NCI-H1436 (cell line): ENCODE data around the gene DGCR8.

ENCODE experiments used
- DNase-seq: peaks from one replicate; lab custom pipeline; 2025; lab: John Stamatoyannopoulos, UW

DGCR8 gene

DNA sequence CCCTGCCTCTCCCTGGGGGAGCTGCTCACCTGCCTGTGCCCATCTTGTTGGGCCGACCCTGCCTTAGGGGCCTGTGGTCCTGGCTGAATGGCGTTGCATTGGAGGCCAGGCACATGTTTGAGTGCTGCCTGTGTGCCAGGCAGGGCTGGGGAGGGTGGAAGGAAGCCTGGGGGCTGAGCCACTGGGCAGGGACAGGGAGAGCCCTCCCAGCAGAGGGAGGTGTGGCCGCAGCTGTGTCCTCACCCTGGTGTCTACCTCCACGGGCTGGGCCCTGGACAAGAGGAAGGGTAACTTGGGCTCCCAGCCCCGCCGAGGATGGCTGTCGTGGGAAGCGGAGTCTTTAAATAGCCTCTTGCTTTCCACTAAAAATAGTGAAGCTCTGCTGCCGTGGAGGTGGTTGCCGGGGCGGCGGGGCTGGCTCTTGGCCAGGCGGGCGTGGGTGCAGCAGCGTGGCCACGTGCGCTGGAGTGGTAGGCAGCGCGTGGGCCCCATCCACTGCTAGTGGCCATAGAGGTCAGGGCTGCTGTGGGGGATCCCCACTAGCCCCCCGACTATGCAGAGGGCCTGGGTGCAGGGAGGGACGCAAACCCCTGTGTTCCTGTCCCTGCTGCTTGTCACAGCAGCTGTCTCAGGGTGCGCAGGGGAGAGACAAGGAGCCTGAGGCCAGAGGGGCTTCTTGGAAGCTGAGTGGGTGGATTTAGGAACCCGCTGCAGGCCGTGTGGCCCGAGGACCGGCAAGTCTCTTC lies 57.8 kb downstream of the DGCR8 start:
- no peak for DNase-seq

DNA sequence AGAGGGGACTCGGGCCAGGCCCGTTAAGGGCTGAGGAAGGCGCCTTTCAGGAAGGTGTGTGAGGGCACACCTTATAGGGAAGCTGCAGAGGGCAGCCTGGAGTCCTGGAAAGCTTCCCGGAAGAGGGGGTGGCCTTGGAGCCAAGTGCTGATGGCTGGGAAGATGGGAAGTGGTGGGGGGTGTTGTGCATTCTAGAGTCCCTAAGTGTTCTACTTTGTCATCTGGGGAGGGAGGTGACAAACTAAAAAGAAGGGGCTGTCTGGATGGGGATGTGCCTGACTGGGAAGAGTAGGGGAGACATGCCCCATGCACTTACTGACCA lies 58.3 kb downstream of the DGCR8 start:
- DNase-seq, result no peak

DNA sequence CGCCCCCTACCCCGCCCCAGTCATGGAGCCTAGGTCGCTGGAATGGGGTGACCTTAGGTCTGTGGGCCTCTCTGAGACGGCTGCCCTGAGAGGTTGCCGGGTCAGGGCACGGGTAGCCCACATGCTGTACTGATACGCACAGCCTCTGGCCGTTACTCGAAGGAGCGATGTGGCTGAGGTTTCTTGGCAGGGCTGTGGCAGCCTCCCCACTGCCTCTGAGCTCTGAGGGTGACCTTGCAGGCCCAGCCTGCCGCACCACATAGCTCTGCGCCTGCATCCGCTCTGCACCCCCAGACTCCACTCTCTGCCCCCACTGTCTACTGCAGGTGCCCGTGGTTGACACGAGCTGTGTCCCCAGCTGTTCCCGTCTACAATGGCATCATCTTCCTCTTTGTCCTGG lies 58.8 kb downstream of the DGCR8 start:
- DNase-seq, result no peak

DNA sequence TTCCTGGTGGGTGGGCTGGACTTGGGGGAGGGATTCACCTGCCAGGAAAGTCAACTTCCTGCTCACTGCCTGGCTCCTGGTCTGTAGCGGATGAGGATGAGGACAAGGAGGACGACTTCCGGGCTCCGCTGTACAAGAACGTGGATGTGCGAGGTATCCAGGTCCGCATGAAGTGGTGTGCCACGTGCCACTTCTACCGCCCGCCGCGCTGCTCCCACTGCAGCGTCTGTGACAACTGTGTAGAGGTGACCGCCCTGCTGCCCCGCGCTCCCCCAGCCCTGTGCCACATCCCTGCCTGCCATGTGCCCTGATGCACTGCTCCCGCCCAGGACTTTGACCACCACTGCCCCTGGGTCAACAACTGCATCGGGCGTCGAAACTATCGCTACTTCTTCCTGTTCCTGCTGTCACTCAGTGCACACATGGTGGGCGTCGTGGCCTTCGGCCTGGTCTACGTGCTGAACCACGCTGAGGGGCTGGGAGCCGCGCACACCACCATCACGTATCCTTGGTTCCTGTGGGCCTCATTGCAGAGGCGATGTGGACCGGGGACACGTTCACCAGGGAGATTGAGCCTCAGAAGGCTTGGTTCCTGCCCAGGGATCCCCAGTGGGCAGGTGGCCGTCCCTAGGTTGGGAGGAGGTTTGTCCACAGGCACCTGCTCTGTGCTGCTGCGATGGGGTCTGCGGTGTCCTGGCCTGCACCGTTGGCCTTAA lies 59.5 kb downstream of the DGCR8 start:
- no peak for DNase-seq

DNA sequence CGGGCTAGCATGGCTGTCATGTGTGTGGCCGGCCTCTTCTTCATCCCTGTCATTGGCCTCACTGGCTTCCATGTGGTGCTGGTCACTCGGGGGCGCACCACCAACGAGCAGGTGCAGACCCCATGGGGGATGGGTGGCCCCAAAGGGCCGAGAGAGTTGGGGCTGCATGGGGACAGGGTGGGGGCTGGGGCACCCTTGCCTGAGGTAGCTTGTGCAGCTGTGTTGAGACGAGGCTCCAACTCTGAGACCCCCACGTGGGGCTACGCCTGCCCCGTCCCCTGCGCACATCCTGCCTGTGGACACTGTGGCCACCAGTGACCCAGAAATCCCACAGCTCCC lies 60.0 kb downstream of the DGCR8 start:
- no peak for DNase-seq

DNA sequence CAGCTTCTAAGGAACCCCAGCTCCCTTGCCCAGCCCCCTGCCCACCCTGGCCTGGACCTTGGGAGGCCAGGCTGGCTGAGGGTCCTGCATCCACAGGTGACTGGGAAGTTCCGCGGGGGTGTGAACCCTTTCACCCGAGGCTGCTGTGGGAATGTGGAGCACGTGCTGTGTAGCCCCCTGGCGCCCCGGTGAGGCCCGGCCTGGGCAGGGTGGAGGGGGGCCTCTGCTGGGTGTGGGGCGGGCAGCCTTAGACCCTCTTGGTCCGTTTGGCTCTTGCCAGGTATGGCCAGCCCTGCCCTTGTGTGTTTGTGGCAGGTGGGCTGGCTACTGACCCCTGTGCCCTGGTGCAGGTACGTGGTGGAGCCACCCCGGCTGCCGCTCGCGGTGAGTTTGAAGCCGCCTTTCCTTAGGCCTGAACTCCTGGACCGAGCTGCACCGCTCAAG lies 60.5 kb downstream of the DGCR8 start:
- DNase-seq, result no peak

DNA sequence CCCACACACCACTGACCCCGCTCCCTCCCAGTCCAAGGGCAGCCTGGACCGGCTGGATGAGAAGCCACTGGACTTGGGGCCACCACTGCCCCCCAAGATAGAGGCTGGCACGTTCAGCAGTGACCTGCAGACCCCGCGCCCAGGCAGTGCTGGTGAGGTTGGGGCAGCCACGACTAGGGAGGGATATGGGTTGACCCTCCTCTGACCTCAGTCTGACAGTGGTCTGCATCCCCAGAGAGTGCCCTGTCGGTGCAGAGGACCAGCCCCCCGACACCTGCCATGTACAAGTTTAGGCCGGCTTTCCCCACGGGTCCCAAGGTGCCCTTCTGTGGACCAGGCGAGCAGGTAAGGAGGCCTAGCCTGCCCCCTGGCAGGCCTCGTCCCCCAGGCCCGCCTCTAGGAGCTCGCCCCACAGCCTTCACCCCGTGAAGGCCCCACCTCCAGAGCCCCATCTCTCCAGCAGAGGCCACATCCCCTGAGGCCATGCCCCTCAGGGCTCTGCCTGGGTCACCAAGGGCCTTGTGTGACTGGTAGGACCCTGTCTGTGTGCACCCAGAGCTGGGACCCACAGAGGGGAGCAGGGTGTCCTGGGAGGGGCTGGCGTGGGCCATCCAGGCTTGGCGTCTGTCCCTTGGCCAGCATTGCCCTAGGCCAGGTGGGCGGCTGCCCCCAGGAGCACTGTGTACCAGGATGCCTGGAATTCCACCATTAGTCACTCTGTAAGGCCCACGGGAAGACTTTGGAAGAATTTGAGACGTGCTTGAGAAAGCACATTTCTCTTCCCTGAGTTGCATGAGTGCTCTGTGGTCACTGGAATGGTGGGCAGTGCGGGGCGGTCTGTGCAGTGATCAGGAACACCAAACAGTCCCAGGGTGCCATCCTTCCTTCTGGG lies 61.4 kb downstream of the DGCR8 start:
- no peak for DNase-seq

DNA sequence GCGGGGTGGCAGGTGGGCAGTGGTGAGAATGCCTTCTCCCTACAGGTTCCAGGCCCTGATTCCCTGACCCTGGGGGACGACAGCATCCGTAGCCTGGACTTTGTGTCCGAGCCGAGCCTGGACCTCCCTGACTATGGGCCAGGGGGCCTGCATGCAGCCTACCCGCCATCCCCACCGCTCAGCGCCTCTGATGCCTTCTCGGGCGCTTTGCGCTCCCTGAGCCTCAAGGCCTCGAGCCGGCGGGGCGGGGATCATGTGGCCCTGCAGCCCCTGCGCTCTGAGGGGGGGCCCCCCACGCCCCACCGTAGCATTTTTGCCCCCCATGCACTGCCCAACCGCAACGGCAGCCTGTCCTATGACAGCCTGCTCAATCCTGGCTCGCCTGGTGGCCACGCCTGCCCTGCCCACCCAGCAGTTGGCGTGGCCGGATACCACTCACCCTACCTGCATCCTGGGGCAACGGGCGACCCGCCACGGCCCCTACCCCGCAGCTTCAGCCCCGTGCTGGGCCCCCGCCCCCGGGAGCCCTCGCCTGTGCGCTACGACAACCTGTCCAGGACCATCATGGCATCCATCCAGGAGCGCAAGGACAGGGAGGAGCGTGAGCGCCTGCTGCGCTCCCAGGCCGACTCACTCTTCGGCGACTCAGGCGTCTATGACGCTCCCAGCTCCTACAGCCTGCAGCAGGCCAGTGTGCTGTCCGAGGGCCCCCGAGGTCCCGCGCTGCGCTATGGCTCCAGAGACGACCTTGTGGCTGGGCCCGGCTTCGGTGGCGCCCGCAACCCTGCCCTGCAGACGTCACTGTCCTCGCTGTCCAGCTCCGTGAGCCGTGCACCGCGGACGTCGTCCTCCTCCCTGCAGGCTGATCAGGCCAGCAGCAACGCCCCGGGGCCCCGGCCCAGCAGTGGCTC lies 62.9 kb downstream of the DGCR8 start:
- no peak for DNase-seq

DNA sequence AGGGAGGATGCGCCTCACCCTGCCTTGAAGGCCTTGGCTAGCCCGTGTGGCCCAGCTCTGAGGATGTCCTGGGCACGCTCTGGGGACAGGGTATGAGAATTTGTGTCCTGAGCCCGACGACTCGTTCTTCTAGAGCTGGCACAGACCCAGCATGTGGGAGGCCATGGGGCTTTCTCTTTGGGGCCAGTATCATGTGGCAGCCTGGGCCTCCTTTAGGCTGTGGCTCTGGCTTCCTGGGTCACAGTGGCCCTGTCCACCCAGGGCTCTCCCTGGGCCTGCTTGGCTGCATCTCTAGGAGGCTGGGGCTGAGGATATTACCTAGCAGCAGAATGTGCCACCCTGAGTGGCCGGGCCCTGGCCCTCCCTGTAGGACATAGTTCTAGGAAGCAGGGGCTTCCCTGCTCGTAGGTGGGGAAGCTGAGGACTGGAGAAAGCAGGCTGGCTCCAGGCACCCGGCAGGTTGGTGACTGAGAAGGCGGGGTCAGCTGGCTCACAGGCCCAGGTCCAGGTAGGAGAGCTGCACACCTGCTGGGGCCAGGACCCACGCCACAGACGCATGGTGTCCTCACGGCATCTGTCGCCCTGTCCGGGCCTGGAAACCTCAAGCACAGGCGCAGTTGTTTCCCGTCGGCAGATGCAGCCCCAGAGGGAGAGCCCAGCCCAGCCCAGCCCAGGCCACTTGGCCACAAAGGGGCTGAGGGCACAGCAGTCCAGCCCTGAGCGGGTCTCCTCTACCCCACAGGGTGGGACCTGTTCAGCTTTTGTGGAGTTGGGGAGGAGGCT lies 64.0 kb downstream of the DGCR8 start:
- no peak for DNase-seq

DNA sequence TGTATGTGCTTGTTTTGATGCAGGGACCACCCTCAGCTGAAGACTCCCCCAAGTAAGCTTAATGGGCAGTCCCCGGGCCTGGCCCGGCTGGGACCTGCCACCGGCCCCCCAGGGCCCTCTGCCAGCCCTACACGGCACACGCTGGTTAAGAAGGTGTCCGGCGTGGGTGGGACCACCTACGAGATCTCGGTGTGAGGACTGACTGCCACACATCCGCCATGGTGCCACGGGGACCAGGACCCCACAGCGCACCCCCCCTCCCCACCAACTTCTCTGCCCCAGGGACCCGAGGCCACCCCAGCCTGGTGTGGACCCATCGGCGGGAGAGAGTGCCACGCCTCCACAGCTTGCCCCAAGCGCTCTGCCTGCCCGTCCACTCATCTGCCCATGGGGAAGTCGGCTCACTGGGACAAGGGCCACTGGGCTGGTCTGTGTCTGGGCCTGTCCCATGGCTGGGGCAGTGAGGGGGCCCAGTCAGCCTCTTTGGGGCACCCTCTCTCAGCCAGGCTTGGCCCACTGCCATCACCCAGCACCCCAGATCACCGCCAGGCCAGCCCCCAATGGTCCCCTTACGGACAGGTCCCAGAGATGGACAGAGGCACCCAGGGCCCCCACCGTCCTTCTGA lies 65.3 kb downstream of the DGCR8 start:
- DNase-seq, result no peak

DNA sequence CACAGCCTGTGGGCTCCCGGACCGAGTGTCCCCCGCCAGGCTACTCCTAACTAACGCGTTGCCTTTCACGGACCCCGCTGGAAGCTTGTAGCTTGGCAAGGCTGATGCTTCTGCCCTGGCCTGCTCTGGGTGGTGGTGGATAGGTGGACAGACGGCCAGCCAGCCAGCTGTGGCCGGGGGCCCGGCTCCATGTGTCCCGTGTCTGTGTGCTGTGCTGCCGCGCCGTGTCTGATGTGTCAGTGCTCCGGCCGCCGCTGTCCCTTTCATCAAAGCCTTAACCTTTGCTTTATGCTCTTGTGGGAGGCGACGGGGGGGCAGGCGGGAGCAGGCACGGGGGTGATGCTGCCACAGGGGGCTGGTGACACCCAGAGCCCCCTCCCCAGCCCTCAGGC lies 65.8 kb downstream of the DGCR8 start:
- DNase-seq, result no peak

DNA sequence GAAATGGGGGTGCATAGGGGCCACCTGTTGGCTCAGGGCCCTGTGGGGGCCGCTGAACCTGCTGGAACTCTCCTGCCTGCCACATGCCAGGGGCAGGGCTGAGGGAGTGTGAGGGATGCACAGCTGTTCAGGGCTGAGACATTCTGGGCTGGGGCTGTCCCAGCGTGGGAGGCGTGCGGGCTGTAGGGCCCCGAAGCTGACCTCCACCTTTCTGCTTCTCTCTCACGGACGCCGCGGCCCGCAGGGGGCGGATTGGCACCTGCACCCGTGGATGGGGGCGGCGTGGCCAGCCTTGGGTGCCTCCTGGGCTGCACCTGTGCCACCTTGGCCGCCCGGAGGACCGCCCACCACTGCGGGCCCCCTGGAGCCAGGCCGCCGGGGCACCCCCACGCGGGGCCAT lies 66.7 kb downstream of the DGCR8 start:
- no peak for DNase-seq

DNA sequence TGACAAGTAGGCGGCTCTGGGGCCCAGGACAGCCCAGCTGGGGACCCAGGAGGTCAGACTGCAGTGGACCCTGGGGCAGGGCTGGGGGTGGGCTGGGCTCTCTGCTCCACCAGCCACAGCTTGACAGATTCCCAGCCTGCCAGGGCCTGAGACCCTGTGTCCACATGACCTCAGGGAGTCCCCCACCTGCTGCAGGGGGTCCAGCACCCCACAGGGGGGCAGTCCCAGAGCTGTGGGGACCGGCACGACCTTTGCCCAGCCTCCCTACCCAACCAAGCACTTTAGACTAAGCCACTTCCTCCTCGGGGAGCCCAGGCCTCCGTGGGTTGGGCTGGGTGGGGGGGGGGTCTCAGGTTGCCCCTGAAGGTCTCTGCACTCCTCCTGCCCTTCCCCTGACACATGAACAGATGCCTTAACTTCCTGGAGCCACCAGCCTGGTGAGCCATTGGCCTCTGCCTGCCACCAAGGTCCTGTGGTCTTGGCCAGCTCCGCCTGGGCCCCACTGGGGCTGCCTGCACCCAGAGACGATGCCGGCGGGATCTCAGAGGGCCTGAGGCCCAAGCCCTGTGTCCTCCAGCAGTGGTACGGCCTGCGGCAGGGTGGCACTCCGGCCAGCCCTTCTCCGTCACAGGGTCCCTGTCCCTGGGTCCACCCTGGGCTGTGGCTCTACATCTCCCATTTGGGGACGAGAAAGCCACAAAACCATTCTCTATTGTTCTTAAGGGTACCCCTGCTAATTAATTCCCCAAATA lies 67.4 kb downstream of the DGCR8 start:
- no peak for DNase-seq

DNA sequence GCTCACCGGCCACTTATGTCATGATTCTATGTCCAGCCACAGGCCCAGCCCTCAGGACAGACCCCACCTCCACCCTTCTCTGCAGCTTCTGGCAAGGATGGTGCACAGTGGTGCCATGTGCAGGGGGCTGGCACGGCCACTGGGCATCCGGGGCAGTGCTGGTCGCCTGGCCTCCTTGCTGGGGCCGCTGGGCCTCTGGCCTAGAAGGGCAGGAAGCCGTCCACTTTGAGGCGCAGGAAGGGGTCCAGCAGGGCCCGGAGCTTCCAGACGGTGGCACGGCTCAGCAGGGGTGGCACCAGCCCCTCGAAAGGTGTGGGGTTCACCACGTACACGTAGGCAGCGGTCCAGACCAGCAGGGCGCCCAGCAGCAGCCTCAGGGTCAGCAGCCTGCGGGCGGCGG lies 68.4 kb downstream of the DGCR8 start:
- DNase-seq, result no peak

DNA sequence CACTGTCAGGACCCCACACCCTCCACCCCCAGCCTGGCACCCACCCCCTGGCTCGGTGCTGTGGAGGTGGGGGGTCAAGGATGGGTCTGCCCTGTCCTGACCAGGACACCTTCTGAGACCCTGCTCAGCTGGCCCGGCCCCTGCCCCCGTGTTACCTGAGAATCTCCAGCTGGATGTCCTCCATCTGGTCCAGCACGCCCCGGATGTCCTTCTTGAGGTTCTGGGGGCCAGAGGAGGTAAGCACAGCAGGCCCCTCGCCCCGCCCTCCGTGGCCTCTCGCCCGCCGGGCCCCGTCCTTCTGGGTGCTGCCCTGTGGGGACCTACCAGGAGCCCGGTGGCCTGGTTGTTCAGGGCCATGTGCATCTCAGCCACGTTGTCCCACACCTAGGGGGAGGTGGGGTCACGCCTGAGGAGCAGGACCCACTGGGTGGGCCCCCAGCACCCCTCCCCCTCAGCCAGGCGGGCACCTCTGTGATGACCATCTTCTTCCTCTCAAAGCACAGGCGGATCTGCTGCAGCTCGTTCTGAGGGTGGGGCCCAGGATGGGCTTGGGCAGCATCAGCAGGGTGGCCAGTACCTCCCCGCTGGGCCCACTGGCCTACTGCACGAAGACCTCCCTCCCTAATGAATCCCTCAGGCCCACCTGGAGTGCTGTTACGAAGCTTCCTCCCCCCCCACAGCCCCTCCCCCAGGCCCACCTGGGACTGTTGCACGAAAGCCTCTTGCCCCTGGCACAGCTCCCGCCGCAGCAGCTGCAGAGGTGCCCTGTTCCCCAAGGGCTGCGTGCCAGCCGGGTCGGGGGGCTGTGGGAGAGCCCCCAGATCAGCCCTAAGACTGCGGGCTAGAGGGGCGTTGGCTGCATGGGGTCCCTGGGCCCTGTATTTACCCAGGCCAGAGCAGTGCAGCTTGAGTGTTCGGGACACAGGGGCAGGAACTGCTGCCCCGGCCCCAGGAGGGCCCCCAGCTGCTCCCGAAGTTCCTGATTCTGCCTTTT lies 69.5 kb downstream of the DGCR8 start:
- DNase-seq, result peak; percentile 27

DNA sequence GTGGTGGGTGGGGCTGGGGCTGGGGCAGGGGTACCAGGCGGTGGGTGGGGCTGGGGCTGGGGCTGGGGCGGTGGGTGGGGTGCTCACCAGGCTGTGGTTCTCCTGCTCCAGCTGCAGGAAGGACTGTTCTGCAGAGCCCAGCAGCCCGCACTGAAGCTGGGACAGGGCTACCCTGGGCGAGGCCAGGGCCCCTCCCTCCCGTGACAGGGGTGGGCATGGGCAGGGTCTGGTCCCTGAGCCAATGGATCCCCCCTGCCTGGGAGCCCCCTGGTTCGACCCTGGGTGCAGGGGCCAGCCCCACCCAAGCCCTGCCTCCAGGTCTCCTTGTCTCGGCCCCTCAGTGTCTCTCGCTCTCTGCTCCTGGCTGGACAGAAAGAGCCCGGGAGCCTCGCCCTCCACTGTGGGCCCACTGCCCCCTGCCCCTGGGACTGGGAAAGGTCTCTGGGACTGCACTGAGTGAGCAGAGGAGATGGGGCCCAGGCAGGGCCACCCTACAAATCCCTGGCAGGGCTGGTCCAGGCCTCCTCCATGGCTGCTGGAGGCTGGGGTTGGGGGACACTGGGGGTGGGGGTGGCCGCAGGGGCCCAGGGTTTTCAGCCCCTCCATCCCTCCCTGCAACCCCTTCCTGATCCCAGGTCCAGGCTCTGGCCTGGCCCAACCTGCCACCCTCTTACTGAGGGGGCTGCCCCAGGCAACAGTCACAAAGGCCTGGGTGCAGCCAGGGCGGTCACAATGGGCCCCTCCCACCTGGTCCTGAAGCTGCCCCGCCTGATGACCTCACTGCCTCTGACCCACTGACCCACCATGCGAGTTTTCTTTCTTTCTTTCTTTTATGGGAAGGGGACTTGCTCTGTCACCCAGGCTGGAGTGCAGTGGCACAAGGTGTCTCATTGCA lies 70.6 kb downstream of the DGCR8 start, which contains the start of gene CCDC188:
Gene CCDC188, minus strand, starts transcription at position 675 of the 895 bp plus-strand sequence. Its CDS starts 69 bp downstream, at position 606.
- DNase-seq, result no peak

DNA sequence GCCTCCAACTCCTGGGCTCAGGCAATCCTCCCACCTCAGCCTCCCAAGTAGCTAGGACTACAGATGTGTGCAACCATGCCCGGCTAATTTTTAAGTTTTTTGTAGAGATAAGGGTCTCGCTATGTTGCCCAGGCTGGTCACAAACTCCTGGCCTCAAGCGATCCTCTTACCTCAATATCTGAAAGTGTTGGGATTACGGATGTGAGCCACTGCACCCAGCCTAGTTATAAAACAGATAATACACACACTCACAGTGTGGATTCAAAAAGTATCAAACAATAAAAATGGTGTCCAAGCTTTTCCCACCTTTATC lies 71.2 kb downstream of the DGCR8 start:
- no peak for DNase-seq

DNA sequence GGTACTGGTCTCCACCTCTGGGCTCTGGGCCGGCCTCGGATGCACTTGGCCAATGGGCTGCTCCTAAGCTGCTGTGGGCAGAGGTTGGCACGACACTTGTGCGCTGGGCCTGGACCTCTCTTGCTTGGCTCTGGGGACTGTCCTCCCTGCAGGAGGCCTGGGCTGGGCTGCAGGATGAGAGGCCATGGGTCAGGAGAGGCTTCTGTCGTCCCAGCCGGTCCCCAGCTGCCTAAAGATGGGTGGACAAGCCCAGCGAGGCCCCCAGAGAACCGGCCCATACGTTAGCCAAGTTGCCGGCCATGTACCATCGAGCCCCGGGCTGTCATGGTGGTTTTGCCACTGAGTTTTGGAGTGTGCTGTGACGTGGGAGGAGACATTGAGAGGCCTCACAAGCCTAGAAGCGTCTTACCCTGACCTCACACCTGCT lies 72.4 kb downstream of the DGCR8 start:
- no peak for DNase-seq
